ENCODE measurements around the gene ABCG4.
A peak's percentile ranks its signal among the peaks of the same experiment; 100 is the strongest.
"Not testable (repeated sequence)": the region's sequence is repeated elsewhere in the genome, so short reads cannot be mapped to it uniquely, and the experiment has no call there.

ABCG4 gene

DNA sequence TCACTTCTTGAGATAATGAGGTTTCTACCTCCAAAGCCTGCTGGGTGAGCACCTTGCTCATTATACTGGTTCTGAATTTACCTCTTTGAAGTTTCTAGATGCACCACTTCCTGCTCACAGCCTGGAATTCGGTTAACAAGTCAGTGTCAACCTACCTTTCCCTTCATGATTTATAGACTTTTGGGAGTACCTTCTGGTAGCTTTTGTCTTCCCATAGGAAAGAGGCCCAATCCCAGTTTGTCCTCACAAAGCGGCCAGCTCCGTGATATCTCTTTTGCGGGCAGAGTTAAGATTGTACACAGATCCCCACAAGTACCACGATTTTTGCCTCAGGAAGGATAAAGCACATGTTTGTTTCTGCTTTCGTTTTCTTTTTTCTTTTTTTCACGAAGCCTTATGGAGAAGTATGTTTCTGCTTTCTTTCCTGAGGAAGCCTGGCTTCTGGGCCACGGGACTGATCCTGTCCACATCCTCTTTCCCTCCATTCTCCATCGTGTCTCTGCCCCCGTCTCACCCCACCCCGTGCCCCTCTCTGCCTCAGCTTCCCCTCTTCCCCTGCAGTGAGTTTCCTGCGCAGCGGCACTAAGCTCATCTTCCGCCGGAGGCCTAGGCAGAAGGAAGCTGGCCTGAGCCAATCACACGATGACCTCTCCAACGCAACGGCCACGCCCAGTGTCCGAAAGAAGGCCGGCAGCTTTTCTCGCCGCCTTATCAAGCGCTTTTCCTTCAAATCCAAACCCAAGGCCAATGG is 33.2 kb upstream of the ABCG4 start:
- DNase-seq (ENCODE audit: low spot score) = no peak
- no peak for FAIRE-seq

DNA sequence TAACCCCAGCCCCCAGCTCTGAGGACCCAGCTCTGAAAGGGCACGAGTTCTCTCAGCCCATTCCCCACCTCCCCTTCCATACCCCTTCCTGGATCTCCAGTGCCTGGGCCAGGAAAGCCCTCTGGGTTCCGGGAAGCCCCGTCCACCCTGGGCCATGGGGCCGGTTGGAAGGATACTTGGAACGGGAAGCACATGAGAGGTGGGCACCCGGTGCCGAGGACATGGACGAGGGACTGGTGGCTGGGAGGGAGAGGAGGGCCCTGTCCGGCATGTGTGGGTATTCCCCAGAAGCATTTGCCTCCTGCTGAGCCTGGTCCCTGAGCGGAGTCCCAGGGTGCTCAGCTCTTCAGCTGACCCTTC is 32.6 kb upstream of the ABCG4 start:
- DNase-seq (ENCODE audit: low spot score) = no peak
- no peak for FAIRE-seq

DNA sequence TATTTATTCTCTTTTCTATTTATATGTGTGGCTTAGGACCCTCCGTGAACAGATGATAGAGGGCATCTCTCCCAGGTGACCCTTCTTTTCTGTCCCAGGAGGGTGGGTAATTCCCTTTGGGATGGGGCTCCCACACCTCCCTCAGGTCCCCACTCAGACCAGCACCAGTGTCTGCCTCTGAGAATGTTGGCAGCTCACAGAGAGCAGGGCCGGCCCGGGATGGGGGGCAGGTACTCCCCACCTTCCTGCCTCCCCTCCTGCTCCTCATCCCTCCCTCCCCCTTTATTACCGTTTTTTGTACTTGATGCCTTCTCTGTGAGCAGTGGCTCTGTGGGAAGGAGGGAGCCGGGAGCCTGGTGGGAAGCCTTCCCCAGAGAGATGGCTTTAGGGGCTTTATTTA is 32.3 kb upstream of the ABCG4 start:
- FAIRE-seq (no peak), DNase-seq (ENCODE audit: low spot score) (no peak)

DNA sequence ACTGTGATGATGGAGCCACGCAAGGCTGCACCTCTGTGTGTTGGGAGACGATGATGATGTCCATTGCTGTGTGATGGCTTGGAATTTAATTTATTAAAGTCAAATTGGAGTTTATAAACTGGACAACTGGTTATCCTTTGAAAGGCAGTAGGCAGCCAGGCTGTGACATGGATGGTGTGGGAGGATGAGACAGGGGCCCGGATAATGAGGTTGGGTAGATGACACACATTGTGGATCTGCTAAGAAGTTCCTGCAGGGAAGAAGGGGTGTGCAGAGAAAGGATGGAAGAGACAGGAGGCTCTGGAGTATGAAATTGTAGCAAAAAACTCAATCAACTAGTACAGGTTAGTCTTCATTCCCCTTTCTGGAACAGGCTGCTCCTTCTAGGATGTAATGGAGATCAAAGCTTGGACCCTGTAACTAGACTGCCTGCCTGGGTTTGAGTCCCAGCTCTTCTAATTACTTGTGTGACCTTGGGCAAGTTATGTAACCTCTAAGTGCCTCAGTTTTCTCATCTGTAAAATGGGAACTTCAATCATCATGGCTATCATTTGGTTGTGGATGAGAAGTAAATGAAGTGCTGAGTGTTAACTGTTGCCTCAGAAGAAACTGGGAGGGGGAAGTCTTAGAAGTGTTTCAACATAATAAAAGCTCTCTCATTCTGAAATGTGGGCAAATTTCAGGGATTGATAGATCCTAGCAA is 31.7 kb upstream of the ABCG4 start:
- no peak for FAIRE-seq
- DNase-seq (ENCODE audit: low spot score) = no peak

DNA sequence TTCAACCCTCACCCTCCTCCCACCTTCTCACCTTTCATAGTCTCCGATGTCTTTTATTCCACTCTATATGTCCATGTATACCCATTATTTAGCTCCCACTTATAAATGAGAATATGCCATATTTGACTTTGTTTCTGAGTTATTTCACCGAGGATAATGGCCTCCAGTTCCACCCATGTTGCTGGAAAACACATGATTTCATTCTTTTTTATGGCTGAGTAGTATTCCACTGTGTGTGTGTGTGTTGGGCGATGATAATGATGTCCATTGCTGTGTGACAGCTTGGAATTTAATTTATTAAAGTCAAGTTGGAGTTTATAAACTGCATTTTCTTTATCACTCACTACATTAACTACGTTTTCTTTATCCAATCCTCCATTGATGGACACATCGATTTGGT is 30.6 kb upstream of the ABCG4 start:
- no peak for FAIRE-seq
- DNase-seq (ENCODE audit: low spot score) = no peak

DNA sequence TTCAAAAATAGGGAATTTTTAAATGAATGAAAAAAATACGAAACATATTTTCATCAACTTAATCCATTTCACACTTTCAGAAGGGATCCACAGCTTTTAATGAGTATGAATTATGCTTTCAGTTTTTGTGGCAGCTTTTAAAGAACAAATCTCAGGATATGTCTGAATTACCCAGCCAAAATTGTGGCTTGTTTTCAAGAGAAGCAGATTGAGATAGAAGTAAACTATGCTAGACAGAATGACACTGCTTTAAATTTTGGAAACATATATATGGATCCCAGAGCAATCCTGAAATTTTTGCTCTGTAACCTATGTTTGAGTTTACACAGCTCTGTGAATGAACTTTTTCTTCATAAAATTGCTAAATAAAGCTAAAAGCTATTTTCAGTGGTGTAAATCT is 29.9 kb upstream of the ABCG4 start:
- no peak for DNase-seq (ENCODE audit: low spot score)
- FAIRE-seq = no peak

DNA sequence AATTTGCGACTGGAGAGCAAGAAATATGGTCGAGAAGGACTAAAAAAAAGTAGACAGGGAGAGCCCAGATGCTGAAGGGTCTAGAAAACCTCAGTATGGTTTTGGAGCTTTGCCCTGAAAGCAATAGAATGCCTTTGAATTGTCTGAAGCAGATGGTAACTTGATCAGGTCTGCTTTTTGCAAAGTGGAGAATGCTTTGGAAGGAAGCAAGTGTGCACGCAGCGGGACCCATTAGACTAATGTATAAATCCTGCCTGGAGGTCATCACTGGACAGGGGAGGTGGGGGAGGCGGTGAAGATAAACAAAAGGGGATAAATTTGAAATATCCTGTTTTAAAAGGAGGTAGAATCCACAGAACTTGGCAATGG is 28.2 kb upstream of the ABCG4 start:
- DNase-seq (ENCODE audit: low spot score) (no peak), FAIRE-seq (no peak)

DNA sequence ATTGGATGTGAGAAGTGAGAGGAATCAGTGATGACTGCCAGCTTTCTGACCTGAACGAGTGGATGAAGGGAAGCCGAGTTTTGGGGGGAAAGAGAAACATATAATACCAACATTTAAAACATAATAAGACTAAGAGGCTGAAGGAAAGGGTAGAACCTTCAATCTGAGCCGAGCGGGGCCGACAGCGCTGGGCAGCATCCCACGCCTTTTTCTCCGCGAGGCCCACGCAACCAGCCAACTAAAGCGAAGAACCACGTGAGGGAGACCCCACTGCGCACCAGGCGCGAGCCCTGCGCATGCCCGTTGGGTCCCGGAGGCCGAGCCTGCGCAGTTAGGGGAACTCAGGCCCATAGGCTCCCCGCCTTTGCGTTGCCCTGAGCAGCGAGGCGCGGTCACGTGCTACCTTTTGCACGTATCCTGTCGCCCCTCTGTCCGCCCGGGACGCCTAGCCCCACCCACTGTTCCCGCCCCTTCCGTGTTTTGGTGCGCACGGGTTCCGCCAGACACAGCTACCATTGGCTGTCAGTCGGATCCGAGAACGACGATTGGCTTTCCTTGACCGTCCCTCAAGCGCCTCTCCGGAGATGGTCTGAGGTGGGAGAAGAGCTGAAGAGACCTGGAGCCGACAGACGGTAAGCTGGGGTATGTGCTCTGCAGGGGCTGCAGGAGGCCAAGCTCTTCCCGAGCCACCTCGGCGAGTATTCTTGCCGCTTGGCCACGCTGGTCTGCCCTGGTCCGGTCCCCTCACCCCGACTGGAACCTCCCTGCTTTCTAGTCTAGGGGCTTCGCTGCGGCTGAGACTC is 27.6 kb upstream of the ABCG4 start, which contains the start of gene HINFP:
Gene HINFP (plus strand): TSS at position 573 of the 803 bp plus-strand sequence. CDS start 5,365 bp downstream, outside the sequence.
- FAIRE-seq (peak; percentile 85), DNase-seq (ENCODE audit: low spot score) (peak; percentile 96)

DNA sequence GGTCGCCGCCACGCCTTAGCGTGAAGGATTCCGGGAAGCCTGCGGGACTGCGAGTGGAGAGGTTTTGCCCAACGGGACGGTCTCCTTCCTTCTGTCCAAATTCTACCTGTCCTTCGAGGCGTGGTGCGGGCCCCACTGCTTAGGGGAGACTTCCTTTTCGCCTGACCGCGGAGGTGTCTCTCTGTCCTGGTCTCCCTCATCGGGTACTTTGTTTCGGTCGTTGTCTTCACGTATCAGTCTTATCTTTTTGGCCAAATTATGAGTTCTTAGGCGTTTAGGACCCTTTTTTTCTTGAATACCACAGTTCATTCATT is 27.1 kb upstream of the ABCG4 start:
- FAIRE-seq = no peak
- DNase-seq (ENCODE audit: low spot score) = no peak

DNA sequence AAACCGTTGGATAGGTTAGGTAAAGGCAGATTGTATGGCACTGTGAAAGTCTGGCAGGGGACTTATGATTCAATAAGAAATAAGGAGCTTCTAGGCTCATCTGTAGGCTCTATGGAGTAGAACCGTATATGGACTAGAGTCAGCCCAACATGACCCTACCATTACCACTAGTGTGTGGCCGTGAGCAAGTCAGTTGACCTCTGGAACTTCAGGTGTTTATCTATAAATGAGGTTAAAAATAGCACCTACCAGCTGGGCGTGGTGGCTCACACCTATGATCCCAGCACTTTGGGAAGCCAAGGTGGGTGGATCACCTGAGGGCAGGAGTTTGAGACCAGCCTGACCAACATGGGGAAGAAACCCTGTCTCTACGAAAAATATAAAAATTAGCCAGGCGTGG is 23.0 kb upstream of the ABCG4 start:
- FAIRE-seq = no peak
- no peak for DNase-seq (ENCODE audit: low spot score)

DNA sequence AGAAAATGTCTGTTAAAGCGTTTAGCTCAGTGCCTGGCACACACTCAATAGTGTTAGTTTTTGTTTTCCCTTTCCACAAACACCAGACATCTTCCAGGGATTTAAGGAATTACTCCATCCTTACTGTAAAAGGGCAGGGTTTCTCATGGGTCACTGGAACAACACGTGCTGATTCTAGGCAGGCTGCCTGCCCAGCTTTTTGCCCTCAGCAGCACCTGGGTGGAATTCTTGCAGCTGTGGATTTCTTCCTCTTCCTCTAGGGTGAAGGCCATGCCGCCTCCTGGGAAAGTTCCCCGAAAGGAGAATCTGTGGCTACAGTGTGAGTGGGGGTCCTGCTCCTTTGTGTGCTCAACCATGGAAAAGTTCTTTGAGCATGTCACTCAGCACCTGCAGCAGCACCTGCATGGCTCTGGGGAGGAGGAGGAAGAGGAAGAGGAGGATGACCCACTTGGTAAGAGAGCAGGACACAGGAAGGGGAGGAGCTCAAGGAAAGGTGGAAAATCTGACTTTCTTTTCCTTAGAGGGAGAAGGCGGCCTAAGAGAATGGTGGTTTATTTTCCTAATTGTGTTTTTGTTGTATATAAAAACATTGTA is 22.1 kb upstream of the ABCG4 start:
- FAIRE-seq = no peak
- DNase-seq (ENCODE audit: low spot score) = no peak

DNA sequence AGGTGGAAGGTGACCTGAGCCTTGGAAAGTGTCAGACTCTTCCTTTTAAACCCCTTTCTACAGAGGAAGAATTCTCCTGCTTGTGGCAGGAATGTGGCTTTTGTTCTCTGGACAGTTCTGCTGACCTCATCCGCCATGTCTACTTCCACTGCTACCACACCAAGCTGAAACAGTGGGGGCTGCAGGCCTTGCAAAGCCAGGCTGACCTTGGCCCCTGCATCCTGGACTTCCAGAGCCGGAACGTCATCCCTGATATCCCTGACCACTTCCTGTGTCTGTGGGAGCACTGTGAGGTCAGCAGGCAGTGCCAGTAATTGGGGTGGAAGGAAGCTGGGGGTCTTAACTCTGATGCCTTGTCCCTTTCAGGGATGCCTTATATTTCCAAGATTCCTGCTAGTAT is 18.2 kb upstream of the ABCG4 start:
- no peak for DNase-seq (ENCODE audit: low spot score)
- FAIRE-seq = no peak

DNA sequence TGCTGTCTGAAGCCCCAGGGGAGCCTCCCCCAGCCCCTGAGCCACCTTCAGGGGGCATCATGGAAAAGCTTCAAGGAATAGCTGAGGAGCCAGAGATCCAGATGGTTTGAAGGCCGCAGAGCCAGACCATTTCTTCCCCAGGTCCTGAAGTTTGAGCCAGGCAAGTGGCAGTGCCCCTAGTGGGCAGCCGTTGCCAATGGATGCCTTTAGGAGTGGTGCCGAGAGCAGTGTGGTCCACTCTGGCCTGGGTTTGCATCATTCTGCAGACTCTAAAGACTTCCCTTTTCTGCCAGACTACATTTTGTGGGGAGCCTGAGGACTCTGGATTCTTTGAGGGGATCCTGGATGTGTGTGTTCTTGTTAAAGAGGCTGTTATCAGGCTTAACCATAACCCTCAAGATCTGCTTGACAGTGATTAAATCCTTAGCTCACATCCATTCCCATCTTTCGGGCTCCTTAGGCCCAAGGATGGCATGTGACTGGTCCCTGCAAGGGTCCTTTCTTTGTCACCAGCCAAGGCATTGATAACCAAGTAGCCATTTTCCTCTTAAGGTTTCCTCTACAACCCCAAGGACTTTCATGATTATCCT is 14.4 kb upstream of the ABCG4 start:
- no peak for DNase-seq (ENCODE audit: low spot score)
- FAIRE-seq = no peak

DNA sequence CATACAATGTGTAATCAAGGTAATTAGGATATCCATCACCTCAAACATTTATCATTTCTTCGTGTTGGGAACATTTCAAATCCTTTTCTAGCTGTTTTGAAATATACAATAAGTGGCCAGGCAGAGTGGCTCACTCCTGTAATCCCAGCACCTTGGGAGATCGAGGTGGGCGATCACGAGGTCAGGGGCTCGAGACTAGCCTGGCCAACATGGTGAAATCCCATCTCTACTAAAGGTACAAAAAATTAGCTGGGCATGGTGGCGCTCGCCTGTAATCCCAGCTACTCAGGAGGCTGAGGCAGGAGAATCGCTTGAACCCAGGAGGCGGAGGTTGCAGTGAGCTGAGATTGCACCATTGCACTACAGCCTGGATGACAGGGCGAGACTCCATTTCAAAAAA is 9.6 kb upstream of the ABCG4 start:
- not testable (repeated sequence) for FAIRE-seq; DNase-seq (ENCODE audit: low spot score)

DNA sequence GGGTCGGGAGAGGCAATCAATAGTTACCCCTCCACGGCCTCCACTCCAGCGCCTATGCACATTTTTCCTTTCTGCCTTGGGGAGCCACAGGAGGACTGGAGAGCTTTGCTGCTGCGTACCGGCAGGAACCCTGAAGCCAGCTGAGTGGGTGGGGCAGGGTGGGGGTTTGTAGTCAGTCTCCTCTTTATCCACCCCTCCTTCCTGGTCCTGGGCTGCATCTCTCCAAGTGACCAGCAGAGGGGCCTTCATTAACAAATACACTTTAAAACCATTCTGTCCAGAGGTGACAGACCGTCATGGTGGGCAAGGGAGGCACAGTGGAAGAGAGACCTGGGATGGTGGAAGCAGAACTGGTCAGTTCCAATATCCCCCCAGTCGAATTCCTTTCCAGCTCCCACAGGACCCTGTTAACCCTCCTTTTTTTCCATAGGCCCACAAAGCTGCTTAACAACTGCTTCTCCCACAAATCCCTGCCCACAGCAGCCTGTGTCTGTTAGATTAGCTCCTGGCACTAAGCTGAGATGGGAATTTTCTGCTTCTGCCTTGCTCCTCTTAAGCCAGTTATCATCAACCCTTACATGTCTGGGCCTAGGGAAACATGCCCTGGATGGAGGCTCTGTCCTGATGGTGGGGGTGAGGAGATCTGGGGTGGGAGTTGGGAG is 3.9 kb upstream of the ABCG4 start:
- peak; percentile 80 for DNase-seq (ENCODE audit: low spot score)
- no peak for FAIRE-seq

DNA sequence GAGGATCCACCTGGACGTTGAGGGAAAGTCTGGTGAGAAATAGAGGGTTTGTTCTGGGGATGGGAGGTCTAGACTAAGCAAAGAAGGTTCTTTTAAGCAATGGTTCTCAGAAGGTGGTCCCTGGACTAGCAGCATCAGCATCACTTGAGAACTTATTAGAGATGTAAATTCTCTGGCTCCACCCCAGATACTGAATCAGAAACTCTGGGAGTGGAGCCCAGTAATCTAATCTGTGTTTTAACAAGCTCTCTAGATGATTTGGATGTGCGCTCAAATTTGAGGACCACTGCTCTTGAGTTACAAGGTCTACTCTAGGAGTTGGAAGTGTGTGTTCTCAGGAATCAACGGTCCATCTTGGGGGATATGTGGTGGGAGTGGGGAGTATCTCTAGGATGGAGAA is 3.3 kb upstream of the ABCG4 start:
- no peak for FAIRE-seq
- no peak for DNase-seq (ENCODE audit: low spot score)

DNA sequence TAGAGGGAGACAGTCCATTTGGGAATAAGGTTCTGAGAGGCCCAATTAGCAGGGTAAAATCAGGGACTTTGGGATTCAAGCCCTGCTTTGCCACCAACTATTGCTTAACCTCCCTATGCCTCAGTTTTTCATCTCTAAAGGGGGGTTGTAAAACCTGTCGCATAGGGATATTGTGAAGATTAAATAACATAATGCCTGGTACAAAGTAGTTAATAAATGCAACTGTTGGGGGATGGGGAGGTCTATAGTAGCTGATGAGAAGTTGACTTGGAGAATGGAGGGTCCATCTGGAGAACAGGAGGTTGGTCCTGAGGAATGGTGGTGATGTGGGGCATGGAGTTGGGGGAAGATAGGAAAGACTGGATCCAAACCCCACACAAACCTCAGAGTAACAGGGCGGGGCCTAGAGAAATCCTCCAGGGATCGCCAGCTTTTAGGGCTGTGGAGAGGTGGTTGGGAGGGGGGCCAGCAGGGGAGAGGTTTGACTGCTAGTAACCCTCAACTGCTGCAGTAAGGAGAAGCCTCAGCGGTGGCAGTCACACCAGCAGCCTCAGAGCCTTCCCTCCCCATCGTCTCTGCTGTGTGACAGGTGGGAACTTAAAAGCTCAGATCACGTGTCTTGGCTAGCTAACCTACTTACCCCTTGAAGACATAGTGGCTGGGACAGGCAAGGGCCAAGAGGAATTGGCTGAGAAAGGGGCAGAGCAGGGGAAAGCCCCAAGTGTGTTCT is 1.1 kb upstream of the ABCG4 start:
- DNase-seq (ENCODE audit: low spot score) (no peak), FAIRE-seq (no peak)

DNA sequence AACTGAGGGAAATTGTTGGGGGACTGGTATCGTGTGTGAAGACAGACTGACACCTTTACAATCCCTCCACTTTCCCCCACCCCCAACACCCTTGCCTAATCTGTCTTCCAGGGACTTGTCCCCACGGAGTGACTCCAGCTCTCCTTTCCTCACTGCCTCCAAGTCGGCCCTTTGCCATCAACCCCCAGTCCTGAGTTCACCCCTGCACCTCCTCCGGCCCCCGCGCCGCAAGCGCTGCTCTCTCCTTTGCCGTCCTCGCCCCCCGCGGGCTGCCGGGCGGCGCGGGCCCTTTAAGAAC is 183 bp upstream of the ABCG4 start:
- FAIRE-seq = no peak
- no peak for DNase-seq (ENCODE audit: low spot score)

DNA sequence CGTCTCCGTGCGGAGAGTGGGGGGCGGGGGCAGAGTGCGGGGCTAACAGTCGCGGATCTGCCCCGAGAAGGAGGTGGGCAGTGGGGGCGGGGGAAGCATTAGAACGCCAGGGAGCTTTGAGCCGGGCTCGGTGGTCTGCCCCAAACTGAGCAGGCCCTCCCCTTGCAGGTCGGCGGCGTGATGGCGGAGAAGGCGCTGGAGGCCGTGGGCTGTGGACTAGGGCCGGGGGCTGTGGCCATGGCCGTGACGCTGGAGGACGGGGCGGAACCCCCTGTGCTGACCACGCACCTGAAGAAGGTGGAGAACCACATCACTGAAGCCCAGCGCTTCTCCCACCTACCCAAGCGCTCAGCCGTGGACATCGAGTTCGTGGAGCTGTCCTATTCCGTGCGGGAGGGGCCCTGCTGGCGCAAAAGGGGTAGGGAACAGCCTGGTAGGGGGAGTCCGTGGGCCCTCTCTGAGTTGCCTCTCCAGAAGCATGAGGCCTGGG is 979 bp downstream of the ABCG4 start:
- DNase-seq (ENCODE audit: low spot score) = no peak

DNA sequence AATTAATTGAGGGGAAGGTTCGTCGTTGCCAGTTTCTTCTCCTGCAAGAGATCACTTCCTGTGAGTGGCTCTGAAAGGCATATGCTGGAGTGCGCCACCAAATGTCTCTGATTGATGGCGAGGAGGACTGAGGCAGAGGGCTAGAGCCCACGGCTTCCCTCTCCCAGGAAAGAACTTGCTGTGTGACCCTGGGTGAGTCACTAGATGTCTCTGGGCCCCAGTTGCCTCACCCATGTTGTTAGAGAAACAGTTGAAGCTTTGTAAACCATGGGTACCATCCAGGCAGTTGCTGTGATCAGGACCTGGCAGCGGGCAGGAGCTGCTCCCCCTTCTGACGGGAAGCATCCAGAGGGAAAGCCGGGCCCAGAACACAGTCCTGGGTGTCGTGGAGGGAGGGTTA is 3.2 kb downstream of the ABCG4 start:
- DNase-seq (ENCODE audit: low spot score) (no peak), FAIRE-seq (no peak)

More for the DNA sequence above, 979 bp downstream of the ABCG4 start:
- FAIRE-seq = no peak

DNA sequence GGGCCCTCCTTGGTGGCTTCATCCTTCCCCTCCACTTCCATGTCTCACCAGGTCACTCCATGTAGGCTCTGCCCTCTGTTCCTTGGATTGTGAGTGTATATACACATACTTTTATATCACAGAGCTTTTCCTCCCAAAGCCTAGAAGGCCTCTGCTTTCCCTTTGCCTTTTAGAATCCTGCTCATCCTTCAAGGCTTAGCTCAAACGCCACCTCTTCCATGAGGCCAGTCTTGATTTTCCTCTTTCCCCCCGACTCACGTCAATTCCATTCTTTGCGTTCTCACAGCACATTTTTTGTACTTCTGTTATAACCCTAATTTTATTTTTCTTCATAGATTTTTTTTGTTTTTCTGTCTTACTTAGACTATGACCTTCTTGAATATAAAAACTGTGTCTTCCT is 3.8 kb downstream of the ABCG4 start:
- FAIRE-seq = no peak
- no peak for DNase-seq (ENCODE audit: low spot score)
